ENCODE results near the gene NAMPT.

Gene NAMPT

DNA sequence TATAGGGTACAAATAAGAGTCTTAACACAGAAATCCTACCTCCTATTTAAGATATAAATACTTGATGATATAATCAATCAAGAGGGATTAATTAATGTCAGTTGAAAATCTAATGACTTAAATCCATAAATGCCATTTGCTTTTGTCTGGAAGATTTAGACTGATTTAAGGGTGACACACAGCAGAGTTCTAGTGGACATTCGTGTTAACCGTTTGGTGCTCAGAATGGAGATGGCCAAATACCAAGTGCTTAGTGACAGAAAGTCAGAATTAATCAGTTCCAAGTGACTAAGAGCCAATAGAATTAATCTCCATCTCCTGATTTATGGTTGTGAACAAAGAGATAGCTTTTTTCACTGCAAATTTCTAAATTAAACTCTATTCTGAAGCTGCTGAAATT is 36.2 kb downstream of the NAMPT start:
- TF ChIP-seq, protein P1, sequence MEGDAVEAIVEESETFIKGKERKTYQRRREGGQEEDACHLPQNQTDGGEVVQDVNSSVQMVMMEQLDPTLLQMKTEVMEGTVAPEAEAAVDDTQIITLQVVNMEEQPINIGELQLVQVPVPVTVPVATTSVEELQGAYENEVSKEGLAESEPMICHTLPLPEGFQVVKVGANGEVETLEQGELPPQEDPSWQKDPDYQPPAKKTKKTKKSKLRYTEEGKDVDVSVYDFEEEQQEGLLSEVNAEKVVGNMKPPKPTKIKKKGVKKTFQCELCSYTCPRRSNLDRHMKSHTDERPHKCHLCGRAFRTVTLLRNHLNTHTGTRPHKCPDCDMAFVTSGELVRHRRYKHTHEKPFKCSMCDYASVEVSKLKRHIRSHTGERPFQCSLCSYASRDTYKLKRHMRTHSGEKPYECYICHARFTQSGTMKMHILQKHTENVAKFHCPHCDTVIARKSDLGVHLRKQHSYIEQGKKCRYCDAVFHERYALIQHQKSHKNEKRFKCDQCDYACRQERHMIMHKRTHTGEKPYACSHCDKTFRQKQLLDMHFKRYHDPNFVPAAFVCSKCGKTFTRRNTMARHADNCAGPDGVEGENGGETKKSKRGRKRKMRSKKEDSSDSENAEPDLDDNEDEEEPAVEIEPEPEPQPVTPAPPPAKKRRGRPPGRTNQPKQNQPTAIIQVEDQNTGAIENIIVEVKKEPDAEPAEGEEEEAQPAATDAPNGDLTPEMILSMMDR (IDR thresholded peaks at IDR 0.05) = no peak

DNA sequence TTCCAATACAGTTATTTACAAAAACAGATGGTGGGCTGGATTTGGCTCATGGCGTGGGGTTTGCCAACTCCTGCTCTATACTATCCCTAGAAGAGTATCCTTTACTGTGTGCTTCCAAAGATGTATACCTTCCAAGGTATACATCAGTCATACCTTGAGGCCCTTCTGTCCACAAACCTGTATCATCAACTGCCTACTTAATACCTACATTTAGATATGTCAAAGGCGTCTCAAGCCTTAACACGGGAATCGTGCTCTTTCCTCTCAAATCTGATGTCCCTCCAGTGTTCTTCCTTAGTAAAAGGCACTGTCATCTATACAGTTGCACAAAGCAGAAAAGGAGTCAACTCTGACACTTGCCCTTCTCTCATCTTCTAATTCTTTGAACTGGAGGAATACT is 36.9 kb downstream of the NAMPT start:
- TF ChIP-seq, protein P1 (IDR thresholded peaks at IDR 0.05) = no peak

DNA sequence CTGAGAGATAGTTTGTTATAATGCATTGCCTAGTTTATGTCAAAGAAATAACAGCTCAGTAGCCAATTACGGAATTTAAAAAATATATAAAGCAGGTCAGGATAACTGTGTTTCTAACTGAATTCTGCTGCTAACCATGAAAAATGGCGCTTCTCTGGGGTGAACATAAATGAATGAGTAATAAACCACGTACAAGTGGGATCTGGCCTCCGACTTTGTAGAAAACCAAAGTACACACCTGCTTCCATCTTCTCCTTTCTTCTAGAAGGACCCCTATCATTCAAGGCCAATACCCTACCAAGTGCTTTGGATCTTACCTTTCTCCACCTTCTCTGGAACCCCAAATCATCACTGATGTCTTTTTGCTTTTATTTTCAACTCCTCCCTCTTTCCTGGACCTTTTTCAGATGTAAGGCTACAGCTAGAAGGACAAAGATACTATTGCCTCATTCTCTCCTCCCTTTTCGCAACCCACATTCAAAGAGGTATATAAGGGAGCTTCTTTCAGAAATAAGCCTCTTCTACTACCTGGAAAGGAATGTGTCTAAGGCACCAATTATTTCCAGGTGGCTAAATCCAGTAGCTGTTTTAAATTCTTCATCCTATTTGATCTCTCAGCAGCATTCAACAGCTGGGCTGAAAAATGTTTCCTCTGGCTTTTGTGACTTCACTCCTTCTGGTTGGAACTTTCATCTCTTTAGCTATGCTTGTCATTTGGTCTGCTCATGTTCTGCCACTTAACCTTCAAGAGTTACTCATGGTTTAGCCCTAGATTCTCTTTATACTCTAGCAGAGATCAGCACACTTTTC is 37.7 kb downstream of the NAMPT start:
- TF ChIP-seq, protein P1 (IDR thresholded peaks at IDR 0.05) = no peak

DNA sequence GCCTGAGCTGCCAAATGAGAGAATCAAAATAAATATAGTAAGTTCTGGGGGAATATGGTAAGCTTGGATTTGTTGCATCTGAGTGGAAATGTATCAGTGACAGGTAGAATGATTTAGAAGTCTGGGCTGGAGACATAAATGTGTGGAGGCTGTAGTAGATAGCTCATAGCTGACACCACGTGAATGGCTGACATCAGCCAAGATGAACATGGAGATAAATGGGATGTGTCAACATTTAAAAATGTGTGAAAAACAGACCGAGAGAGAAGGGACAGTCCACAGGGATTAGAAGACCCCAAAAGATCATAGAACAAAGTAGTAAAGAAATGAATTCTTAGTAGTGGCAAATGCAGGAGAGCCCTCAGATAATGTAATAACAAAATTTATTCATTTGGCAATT is 40.9 kb downstream of the NAMPT start:
- TF ChIP-seq, protein P1 (IDR thresholded peaks at IDR 0.05) = no peak

DNA sequence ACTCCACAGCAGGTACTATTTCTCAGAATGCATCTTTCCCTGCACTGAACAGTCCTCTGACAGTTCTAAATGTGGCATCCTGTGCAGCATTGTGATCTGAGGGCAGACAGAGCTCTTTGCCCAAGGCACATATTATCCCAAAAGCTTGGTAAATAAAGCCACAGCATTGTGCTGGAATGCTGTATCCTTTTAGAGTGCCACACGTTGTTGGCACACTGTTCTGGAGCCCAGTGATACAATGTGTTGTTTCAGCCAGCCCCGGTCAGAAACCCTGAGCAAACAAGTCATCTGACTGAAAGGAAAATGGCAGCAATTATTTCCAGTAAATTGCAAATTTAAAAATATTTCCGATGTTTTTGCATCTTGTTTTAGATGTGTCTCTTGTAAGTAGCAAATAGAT is 45.4 kb downstream of the NAMPT start:
- TF ChIP-seq, protein P1 (IDR thresholded peaks at IDR 0.05) = no peak

DNA sequence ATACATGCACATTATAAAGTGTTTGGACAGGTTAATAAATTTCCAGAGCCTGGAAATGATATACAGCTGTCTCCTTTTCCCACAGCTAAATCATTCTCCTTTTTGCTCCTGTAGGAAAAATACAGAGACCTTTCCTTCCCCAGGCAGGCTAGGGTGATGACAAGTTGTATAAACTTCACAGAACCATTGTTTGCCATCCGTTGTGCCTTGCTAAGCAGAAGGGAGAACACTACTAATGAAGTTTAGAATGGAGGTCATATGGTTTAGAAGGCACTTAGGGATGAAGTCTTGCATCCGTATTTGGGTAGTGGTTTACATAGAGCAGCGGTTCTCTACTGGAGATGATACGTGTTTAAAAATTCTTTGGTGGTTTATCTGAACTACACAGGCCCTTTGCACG is 46.0 kb downstream of the NAMPT start:
- TF ChIP-seq, protein P1 (IDR thresholded peaks at IDR 0.05) = no peak

DNA sequence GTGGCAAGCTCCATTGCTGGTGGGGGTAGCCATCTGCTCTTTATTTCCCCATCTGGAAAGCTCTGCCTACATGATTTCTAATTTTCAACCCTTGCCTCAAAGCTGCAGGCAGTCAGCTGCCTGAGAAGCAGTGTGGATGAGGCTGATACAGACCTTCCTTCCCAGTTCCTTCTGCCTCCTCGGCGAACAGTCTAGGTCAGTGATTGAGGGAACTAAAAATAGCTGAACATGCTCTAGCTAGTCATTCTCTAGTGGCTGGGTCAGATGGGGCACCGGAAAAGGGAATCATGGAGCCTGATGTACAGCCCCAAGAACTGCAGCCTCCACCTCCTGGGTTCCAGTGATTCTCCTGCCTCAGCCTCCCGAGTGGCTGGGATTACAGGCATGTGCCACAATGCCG is 48.7 kb downstream of the NAMPT start:
- TF ChIP-seq, protein P1 (IDR thresholded peaks at IDR 0.05) = no peak

DNA sequence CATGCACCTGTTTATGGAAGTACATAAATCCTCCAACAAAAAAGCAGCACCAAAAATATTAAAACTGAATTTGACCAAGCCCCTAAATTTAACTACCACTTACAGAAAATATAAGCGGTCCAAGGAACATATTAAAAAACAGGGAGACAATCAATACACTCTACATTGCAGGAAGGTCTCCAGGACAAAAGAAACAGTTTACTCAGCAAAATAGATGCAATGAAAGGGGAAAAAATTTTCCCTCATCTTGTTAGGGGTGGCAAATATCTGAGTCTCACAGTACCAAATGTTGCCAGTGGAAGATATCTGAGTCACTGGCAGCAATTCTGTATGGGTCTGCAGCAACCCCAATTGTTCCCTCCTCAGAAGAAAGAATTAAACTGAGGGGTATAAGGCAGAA is 50.4 kb downstream of the NAMPT start:
- TF ChIP-seq, protein P1 (IDR thresholded peaks at IDR 0.05) = no peak
